ENCODE measurements around the gene SPON1. TPM values are rescaled to one million over a fixed set of nuclear protein-coding genes. Genes with fewer than 3 reads are reported as not detected.

The SPON1 gene
- total RNA-seq, 1 experiment from 2014 or later: 0.20 TPM

DNA sequence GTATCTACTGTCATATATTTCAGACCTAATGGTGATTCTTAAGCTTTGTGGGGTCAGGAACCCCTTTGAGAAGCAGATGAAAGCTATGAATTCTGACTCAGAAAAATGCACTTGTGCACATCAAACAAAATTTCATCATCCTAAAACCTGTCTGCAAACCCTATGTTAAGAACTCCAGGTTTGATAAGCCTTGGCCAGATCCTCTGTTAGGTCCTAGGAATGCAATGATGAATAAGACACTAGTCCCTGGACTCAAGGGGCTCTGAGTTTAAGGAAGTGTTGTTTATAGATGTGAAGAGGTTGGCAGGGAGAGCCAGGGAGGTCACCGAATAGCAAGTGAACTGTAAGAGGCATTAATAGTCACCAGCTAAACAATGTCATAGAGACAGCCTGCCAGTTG lies 103.2 kb downstream of the SPON1 start:
- Histone ChIP-seq H3T11ph (ENCODE audit: low read length) (no peak overlapping the region), H3K23me2 (ENCODE audit: insufficient read length, low read depth, low read length, poor library complexity, severe bottlenecking) (no peaks in the 10 kb centered on the region), H4K20me1 (ENCODE audit: control insufficient read depth, insufficient read depth, insufficient read length) (no peaks in the 10 kb centered on the region), H3K4me2 (ENCODE audit: insufficient read depth, insufficient read length, low read length) (no peak overlapping the region), H3K14ac (ENCODE audit: insufficient read depth, low read length) (no peak overlapping the region), H2AK5ac (ENCODE audit: insufficient read length, low read length) (no peak overlapping the region), H2AFZ (ENCODE audit: low read length) (no peak overlapping the region), H2BK15ac (ENCODE audit: low read depth, low read length) (no peak overlapping the region), H3K18ac (ENCODE audit: insufficient read length, low read depth, low read length) (no peak overlapping the region), H3K79me1 (ENCODE audit: insufficient read depth, low read depth, low read length, poor library complexity, severe bottlenecking) (no peaks in the 10 kb centered on the region), H3K79me2 (ENCODE audit: insufficient read depth, low read length) (no peaks in the 10 kb centered on the region), H4K91ac (ENCODE audit: insufficient read length, low read depth, low read length) (no peak overlapping the region), H3K23ac (ENCODE audit: insufficient read length, low read depth, low read length) (no peak overlapping the region), H2BK12ac (ENCODE audit: insufficient read length, low read depth, low read length) (no peak overlapping the region), H3K27me3 (ENCODE audit: insufficient read depth, low read length) (no peaks in the 10 kb centered on the region), H3K4me1 (ENCODE audit: insufficient read depth, low read length) (no peaks in the 10 kb centered on the region), H3K9me3 (ENCODE audit: control insufficient read depth, low read depth, low read length) (no peaks in the 10 kb centered on the region), H3K56ac (ENCODE audit: insufficient read length, low read depth, low read length) (no peak overlapping the region), H4K8ac (replicated peaks; ENCODE audit: insufficient read length, low read depth, low read length) (no peak overlapping the region), H2BK5ac (ENCODE audit: insufficient read length, low read length) (no peak overlapping the region), H3K9ac (ENCODE audit: extremely low read depth, insufficient read length, low read length) (no peak overlapping the region), H4K5ac (ENCODE audit: insufficient read length, low read depth, low read length) (no peak overlapping the region), H3K4ac (ENCODE audit: low read depth, low read length) (no peak overlapping the region), H3K27ac (ENCODE audit: insufficient read length, low read depth, low read length) (no peak overlapping the region), H2BK120ac (ENCODE audit: low read depth, low read length, poor library complexity, severe bottlenecking) (no peak overlapping the region), H2BK20ac (ENCODE audit: low read depth, low read length, poor library complexity, severe bottlenecking) (no peak overlapping the region)
- Mint-ChIP-seq H3K4me3 (no peak overlapping the region), H3K4me1 (peaks cover 0 to 3% of the 10 kb centered on the region in 2 experiments; a peak in 1 of 4 replicates), H3K27me3 (ENCODE audit: low read depth) (no peaks in the 10 kb centered on the region; the same call in 1 of the 2 replicates), H3K36me3 (ENCODE audit: insufficient read depth in 1 of 3, low read depth in 3 of 3) (no peaks in the 10 kb centered on the region), H3K27ac (no peak overlapping the region), H3K9me3 (peaks cover 0 to 1% of the 10 kb centered on the region in 2 experiments; a peak in 1 of 5 replicates)
- no CpG with 5 or more reads among the region's 1 CpG for WGBS (ENCODE audit: extremely low coverage, insufficient read length, low lambda C conversion rate)
- TF ChIP-seq, protein P1, sequence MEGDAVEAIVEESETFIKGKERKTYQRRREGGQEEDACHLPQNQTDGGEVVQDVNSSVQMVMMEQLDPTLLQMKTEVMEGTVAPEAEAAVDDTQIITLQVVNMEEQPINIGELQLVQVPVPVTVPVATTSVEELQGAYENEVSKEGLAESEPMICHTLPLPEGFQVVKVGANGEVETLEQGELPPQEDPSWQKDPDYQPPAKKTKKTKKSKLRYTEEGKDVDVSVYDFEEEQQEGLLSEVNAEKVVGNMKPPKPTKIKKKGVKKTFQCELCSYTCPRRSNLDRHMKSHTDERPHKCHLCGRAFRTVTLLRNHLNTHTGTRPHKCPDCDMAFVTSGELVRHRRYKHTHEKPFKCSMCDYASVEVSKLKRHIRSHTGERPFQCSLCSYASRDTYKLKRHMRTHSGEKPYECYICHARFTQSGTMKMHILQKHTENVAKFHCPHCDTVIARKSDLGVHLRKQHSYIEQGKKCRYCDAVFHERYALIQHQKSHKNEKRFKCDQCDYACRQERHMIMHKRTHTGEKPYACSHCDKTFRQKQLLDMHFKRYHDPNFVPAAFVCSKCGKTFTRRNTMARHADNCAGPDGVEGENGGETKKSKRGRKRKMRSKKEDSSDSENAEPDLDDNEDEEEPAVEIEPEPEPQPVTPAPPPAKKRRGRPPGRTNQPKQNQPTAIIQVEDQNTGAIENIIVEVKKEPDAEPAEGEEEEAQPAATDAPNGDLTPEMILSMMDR (conservative IDR thresholded peaks at IDR 0.05): no peak
- no peak for DNase-seq

Data from H9 (cell line).